ENCODE results near the gene ANKRD33B.

Gene ANKRD33B

DNA sequence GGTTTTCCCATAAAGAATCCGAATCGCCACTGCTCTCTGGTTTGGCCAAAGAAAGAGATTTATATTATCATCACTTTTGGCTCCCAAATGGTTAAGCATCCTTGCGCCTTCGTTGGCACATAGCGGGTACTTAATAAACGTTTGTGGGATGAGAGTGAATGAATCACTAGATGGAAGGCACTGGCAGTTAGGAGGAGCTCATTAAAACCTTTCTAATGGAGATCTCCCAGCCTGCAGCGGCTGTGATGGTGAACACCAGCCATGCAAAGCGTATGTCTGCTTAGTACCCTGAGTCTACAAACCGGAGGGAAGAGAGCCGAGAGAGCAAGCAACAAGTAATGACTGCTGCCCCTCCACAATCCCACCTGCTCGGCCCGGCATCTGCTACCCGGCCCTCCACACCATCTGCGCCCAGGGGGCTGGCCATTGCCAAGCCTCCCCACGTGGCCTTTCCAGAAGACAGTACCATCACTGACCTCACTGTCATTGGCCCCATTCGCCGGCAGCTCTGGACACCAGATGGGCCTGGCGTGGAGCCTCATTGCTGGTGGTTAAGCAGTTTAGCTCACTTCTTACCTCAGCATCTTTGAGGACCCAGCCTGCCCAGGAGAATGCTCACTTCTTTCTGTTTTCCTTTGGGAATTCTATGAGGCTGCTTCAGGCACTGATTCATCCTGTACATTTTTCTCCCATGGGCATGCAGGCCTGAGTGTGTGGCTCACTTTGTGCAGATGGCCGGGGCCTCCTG is 39.3 kb upstream of the ANKRD33B start:
- Histone ChIP-seq H3K18ac (ENCODE audit: low read depth in 1 of 2, low read length in 2 of 2) (peak overlapping the region in 1 of 2 experiments; percentile 61), H3K9me3 (ENCODE audit: control insufficient read depth, low read length) (no peaks in the 10 kb centered on the region), H2BK12ac (ENCODE audit: low read length in 2 of 2) (peak overlapping the region in 1 of 2 experiments; percentile 49), H3K23ac (ENCODE audit: low read length in 2 of 2) (peak overlapping the region in 1 of 2 experiments; percentile 79), H4K8ac (ENCODE audit: low read length) (no peak overlapping the region), H3K14ac (ENCODE audit: low read length in 2 of 2) (no peak overlapping the region), H3K27me3 (ENCODE audit: control insufficient read depth in 1 of 2, insufficient read depth in 1 of 2, low read length in 2 of 2) (no peaks in the 10 kb centered on the region), H2BK15ac (ENCODE audit: low read depth, poor library complexity, severe bottlenecking) (no peak overlapping the region), H2AK5ac (ENCODE audit: low read length, severe bottlenecking) (peak overlapping the region; percentile 57), H3K36me3 (ENCODE audit: control insufficient read depth in 1 of 2, insufficient read depth in 2 of 2, low read depth in 1 of 2, low read length in 2 of 2) (no peaks in the 10 kb centered on the region), H3K4me1 (ENCODE audit: control insufficient read depth, insufficient read depth, low read depth, low read length) (peaks cover 24% of the 10 kb centered on the region), H3K4ac (ENCODE audit: low read depth in 1 of 2, low read length in 2 of 2) (peak overlapping the region; percentile 32 to 37), H3K9ac (ENCODE audit: low read length) (no peak overlapping the region), H4K91ac (ENCODE audit: low read length) (peak overlapping the region; percentile 34), H3K79me1 (replicated peaks; ENCODE audit: low read length, poor library complexity, severe bottlenecking) (no peaks in the 10 kb centered on the region), H3K4me3 (ENCODE audit: insufficient read depth in 1 of 2, low read depth in 1 of 2, low read length in 2 of 2) (peak overlapping the region in 1 of 2 experiments; percentile 6), H3K27ac (ENCODE audit: low read length, poor library complexity, severe bottlenecking) (peak overlapping the region; percentile 82), H2BK120ac (ENCODE audit: low read depth, low read length) (peak overlapping the region; percentile 23), H2AFZ (ENCODE audit: low read depth, low read length) (no peak overlapping the region), H3K4me2 (ENCODE audit: low read length, poor library complexity, severe bottlenecking) (no peak overlapping the region), H2BK5ac (ENCODE audit: low read depth, low read length, poor library complexity, severe bottlenecking) (peak overlapping the region; percentile 85)
- 71% methylated on average over 19 of the region's 19 CpGs for WGBS
- peak; percentile 82 for DNase-seq

DNA sequence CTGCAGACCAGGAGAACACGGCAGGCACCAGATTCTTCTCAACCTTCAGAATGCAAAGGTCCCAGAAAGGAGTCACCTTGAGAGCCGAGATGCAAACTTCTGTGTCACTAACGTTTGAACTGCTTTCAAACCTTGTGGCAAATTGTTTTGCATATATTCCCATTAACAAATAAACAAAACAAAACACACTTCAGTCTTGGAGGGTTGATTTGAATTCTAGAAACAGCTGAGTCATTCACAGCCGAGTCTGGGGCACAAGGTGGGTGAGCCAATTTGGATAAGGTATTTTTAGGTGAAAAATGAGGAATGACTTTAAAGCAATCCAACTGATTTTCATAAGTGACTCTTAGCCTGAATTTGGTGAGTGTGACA is 38.8 kb upstream of the ANKRD33B start:
- Histone ChIP-seq H4K8ac (ENCODE audit: low read length) (no peak overlapping the region), H3K23ac (ENCODE audit: low read length in 2 of 2) (no peak overlapping the region), H2BK5ac (ENCODE audit: low read depth, low read length, poor library complexity, severe bottlenecking) (no peak overlapping the region), H3K4me3 (ENCODE audit: insufficient read depth in 1 of 2, low read depth in 1 of 2, low read length in 2 of 2) (no peak overlapping the region), H3K9me3 (ENCODE audit: control insufficient read depth, low read length) (no peaks in the 10 kb centered on the region), H3K4ac (ENCODE audit: low read depth in 1 of 2, low read length in 2 of 2) (no peak overlapping the region), H2BK12ac (ENCODE audit: low read length in 2 of 2) (no peak overlapping the region), H2BK120ac (ENCODE audit: low read depth, low read length) (no peak overlapping the region), H3K4me1 (ENCODE audit: control insufficient read depth, insufficient read depth, low read depth, low read length) (peaks cover 21% of the 10 kb centered on the region), H3K9ac (ENCODE audit: low read length) (no peak overlapping the region), H3K27me3 (ENCODE audit: control insufficient read depth in 1 of 2, insufficient read depth in 1 of 2, low read length in 2 of 2) (no peaks in the 10 kb centered on the region), H2AFZ (ENCODE audit: low read depth, low read length) (no peak overlapping the region), H2BK15ac (ENCODE audit: low read depth, poor library complexity, severe bottlenecking) (no peak overlapping the region), H3K36me3 (ENCODE audit: control insufficient read depth in 1 of 2, insufficient read depth in 2 of 2, low read depth in 1 of 2, low read length in 2 of 2) (no peaks in the 10 kb centered on the region), H3K27ac (ENCODE audit: low read length, poor library complexity, severe bottlenecking) (peak overlapping the region; percentile 82), H3K4me2 (ENCODE audit: low read length, poor library complexity, severe bottlenecking) (no peak overlapping the region), H3K79me1 (replicated peaks; ENCODE audit: low read length, poor library complexity, severe bottlenecking) (no peaks in the 10 kb centered on the region), H3K14ac (ENCODE audit: low read length in 2 of 2) (no peak overlapping the region), H3K18ac (ENCODE audit: low read depth in 1 of 2, low read length in 2 of 2) (no peak overlapping the region), H4K91ac (ENCODE audit: low read length) (no peak overlapping the region), H2AK5ac (ENCODE audit: low read length, severe bottlenecking) (no peak overlapping the region)
- 14% methylated on average over 4 of the region's 4 CpGs for WGBS
- no peak for DNase-seq

DNA sequence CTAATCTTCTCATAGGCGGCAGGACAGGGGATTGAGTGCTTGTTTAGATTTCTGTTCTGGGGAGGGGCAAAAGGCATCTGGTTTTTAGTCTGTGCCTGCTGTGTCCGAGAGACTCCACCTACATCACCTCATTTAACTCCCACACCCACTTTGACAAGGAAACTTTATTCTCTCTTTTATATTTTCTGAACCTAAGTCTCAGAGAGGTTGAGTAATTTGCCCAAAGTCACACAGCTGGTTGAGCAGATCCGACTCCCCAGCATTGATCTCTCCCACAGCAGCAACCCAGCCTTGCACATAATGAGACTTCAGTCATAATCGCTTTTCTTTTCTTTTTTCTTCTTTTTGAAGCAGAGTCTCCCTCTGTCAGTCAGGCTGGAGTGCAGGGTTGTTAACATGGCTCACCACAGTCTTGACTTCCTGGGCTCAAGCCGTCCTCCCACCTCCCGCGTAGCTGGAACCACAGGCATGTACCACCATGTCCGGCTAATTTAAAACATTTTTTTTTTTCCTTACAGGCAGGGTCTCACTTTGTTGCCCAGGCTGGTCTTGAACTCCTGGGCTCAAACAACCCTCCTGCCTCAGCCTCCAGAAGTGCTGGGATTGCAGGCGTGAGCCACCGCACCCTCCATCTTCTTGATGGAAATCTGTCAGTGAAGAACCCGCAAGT is 36.5 kb upstream of the ANKRD33B start:
- no peak overlapping the region for H3K4ac ChIP-seq (ENCODE audit: low read depth in 1 of 2, low read length in 2 of 2)
- H3K4me1 ChIP-seq (ENCODE audit: control insufficient read depth, insufficient read depth, low read depth, low read length) = peaks cover 21% of the 10 kb centered on the region
- DNase-seq = no peak
- 84% methylated on average over 11 of the region's 11 CpGs for WGBS
- no peaks in the 10 kb centered on the region for H3K79me1 ChIP-seq (replicated peaks; ENCODE audit: low read length, poor library complexity, severe bottlenecking)
- H3K36me3 ChIP-seq (ENCODE audit: control insufficient read depth in 1 of 2, insufficient read depth in 2 of 2, low read depth in 1 of 2, low read length in 2 of 2) = no peaks in the 10 kb centered on the region
- no peak overlapping the region for H3K14ac ChIP-seq (ENCODE audit: low read length in 2 of 2)
- H3K9ac ChIP-seq (ENCODE audit: low read length) = peak overlapping the region; percentile 80
- H3K9me3 ChIP-seq (ENCODE audit: control insufficient read depth, low read length) = no peaks in the 10 kb centered on the region
- H3K27me3 ChIP-seq (ENCODE audit: control insufficient read depth in 1 of 2, insufficient read depth in 1 of 2, low read length in 2 of 2) = no peaks in the 10 kb centered on the region
- H2AFZ ChIP-seq (ENCODE audit: low read depth, low read length) = no peak overlapping the region
- no peak overlapping the region for H2BK120ac ChIP-seq (ENCODE audit: low read depth, low read length)
- H2BK15ac ChIP-seq (ENCODE audit: low read depth, poor library complexity, severe bottlenecking) = no peak overlapping the region
- peak overlapping the region in 1 of 2 experiments; percentile 68 for H3K4me3 ChIP-seq (ENCODE audit: insufficient read depth in 1 of 2, low read depth in 1 of 2, low read length in 2 of 2)
- peak overlapping the region; percentile 91 for H2AK5ac ChIP-seq (ENCODE audit: low read length, severe bottlenecking)
- no peak overlapping the region for H3K23ac ChIP-seq (ENCODE audit: low read length in 2 of 2)
- H4K91ac ChIP-seq (ENCODE audit: low read length) = no peak overlapping the region
- H2BK5ac ChIP-seq (ENCODE audit: low read depth, low read length, poor library complexity, severe bottlenecking) = peak overlapping the region; percentile 85
- H3K27ac ChIP-seq (ENCODE audit: low read length, poor library complexity, severe bottlenecking) = peak overlapping the region; percentile 94
- H3K18ac ChIP-seq (ENCODE audit: low read depth in 1 of 2, low read length in 2 of 2) = peak overlapping the region in 1 of 2 experiments; percentile 43
- no peak overlapping the region for H4K8ac ChIP-seq (ENCODE audit: low read length)
- no peak overlapping the region for H3K4me2 ChIP-seq (ENCODE audit: low read length, poor library complexity, severe bottlenecking)
- H2BK12ac ChIP-seq (ENCODE audit: low read length in 2 of 2) = peak overlapping the region in 1 of 2 experiments; percentile 43

DNA sequence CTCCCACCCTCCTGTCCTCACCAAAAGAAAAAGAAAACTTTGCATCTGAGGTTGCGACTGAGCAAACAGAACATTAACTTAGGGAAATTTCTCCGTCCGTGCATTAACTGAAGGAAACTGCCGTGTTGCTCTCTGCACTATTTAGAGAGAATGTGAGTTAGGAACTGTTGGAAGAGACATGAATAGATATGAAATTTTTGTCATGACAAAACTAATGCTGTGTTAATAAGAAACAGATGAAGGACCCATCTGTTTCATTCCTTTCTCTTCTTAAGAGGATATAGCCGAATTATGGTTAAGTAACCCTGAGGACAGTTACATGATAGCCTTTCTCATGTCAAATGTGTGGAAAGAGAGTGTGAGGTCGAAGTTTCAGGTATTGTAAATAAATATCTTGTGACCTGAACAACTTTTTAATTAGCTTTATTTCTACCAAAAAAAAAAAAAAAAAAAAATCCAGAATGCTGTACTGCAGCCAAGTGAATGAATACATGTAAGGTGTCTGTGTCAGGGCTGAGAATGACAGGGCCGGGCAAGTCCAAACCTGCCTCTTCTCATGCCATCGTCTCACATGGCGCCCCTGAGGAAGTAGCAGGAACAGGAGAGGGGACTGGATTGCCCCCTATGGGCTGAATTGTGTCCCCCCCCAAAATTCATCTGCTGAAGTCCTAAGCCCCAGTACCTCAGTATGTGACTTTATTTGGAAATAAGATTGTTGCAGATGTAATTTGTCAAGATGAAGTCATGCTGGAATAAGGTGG is 35.6 kb upstream of the ANKRD33B start:
- H2AK5ac ChIP-seq (ENCODE audit: low read length, severe bottlenecking) = no peak overlapping the region
- H2BK120ac ChIP-seq (ENCODE audit: low read depth, low read length) = no peak overlapping the region
- H3K4me1 ChIP-seq (ENCODE audit: control insufficient read depth, insufficient read depth, low read depth, low read length) = peaks cover 21% of the 10 kb centered on the region
- H2BK12ac ChIP-seq (ENCODE audit: low read length in 2 of 2) = peak overlapping the region in 1 of 2 experiments; percentile 29
- H3K4me3 ChIP-seq (ENCODE audit: insufficient read depth in 1 of 2, low read depth in 1 of 2, low read length in 2 of 2) = peak overlapping the region in 1 of 2 experiments; percentile 68
- no peaks in the 10 kb centered on the region for H3K79me1 ChIP-seq (replicated peaks; ENCODE audit: low read length, poor library complexity, severe bottlenecking)
- H3K9me3 ChIP-seq (ENCODE audit: control insufficient read depth, low read length) = no peaks in the 10 kb centered on the region
- H4K91ac ChIP-seq (ENCODE audit: low read length) = no peak overlapping the region
- H3K14ac ChIP-seq (ENCODE audit: low read length in 2 of 2) = no peak overlapping the region
- no peak overlapping the region for H3K4me2 ChIP-seq (ENCODE audit: low read length, poor library complexity, severe bottlenecking)
- peak overlapping the region; percentile 94 for H3K27ac ChIP-seq (ENCODE audit: low read length, poor library complexity, severe bottlenecking)
- H3K23ac ChIP-seq (ENCODE audit: low read length in 2 of 2) = no peak overlapping the region
- H4K8ac ChIP-seq (ENCODE audit: low read length) = no peak overlapping the region
- H3K36me3 ChIP-seq (ENCODE audit: control insufficient read depth in 1 of 2, insufficient read depth in 2 of 2, low read depth in 1 of 2, low read length in 2 of 2) = no peaks in the 10 kb centered on the region
- H3K4ac ChIP-seq (ENCODE audit: low read depth in 1 of 2, low read length in 2 of 2) = no peak overlapping the region
- H2AFZ ChIP-seq (ENCODE audit: low read depth, low read length) = no peak overlapping the region
- H2BK5ac ChIP-seq (ENCODE audit: low read depth, low read length, poor library complexity, severe bottlenecking) = peak overlapping the region; percentile 85
- DNase-seq = no peak
- WGBS = 93% methylated on average over 7 of the region's 9 CpGs
- no peak overlapping the region for H3K18ac ChIP-seq (ENCODE audit: low read depth in 1 of 2, low read length in 2 of 2)
- no peak overlapping the region for H2BK15ac ChIP-seq (ENCODE audit: low read depth, poor library complexity, severe bottlenecking)
- no peaks in the 10 kb centered on the region for H3K27me3 ChIP-seq (ENCODE audit: control insufficient read depth in 1 of 2, insufficient read depth in 1 of 2, low read length in 2 of 2)
- H3K9ac ChIP-seq (ENCODE audit: low read length) = peak overlapping the region; percentile 80
